Memory B cell (primary cell): ENCODE results near the gene ACAA1.

ENCODE experiments used
- ATAC-seq: fragments of 150-1000 bp; cut with Tn5 transposase; 2 replicates; pipeline ENCODE4 v1.10.0; 2021; ENCODE audit warnings: low read depth, mild to moderate bottlenecking, moderate library complexity
- DNase-seq, 2 donors: peaks; one replicate each; pipeline ENCODE4 v3.0.0; 2022; ENCODE audit warnings: low spot score in 2 of 2
- H3K27ac Mint-ChIP-seq: one replicate; pipeline ENCODE4 v1.8.0; 2022; ENCODE audit warnings: mild to moderate bottlenecking, moderate library complexity, mixed read lengths
- H3K27me3 Mint-ChIP-seq: one replicate; pipeline ENCODE4 v1.8.0; 2022; ENCODE audit warnings: mixed read lengths
- H3K36me3 Mint-ChIP-seq: one replicate; pipeline ENCODE4 v1.8.0; 2022; ENCODE audit warnings: mild to moderate bottlenecking, mixed read lengths
- H3K4me1 Mint-ChIP-seq: one replicate; pipeline ENCODE4 v1.8.0; 2022; ENCODE audit warnings: mixed read lengths
- H3K4me3 Mint-ChIP-seq: one replicate; pipeline ENCODE4 v1.8.0; 2022; ENCODE audit warnings: mild to moderate bottlenecking, moderate library complexity, mixed read lengths
- H3K9me3 Mint-ChIP-seq: one replicate; pipeline ENCODE4 v1.8.0; 2022; ENCODE audit warnings: mixed read lengths

Gene ACAA1, protein sequence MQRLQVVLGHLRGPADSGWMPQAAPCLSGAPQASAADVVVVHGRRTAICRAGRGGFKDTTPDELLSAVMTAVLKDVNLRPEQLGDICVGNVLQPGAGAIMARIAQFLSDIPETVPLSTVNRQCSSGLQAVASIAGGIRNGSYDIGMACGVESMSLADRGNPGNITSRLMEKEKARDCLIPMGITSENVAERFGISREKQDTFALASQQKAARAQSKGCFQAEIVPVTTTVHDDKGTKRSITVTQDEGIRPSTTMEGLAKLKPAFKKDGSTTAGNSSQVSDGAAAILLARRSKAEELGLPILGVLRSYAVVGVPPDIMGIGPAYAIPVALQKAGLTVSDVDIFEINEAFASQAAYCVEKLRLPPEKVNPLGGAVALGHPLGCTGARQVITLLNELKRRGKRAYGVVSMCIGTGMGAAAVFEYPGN

DNA sequence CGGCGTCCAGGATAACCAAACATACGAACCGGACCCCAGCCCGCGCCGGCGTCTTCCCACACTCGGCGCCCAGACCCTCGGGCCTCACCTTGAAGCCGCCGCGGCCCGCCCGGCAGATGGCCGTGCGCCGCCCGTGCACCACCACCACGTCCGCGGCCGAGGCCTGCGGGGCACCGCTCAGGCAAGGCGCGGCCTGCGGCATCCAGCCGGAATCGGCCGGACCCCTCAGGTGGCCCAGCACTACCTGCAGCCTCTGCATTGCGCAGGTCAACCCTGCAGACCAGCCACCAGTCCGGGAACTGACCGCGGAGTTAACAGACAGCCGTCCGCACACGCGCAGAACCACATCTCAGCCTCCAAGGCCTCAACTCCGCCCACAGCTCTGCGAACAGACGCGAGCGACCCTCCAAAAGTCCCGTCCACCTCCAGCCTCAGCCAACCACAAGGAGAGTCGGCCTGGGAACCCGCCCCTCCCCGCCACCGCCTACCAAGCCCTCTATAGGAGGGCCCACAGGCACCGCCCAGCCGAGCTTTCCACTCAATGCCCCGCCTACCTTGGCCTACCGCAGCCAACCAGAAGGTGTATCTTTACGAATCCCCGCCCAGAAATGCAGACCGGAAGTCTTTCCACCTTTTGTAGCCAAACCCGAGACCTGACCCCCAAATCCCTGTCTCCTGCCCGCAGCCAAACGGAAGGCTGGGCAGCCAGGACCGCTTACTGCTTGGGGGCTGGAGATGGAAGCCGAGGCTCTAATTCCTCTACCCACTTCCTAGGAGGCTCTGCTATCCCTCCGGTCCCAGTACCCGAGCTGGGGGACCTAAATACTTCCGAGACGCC is at the start of gene ACAA1:
Gene ACAA1, minus strand, starts transcription at position 351 of the 838 bp plus-strand sequence. Its CDS starts 92 bp downstream, at position 259.
- Mint-ChIP-seq H3K27me3 (no peaks in the 10 kb centered on the region), H3K36me3 (peaks cover 14% of the 10 kb centered on the region)

DNA sequence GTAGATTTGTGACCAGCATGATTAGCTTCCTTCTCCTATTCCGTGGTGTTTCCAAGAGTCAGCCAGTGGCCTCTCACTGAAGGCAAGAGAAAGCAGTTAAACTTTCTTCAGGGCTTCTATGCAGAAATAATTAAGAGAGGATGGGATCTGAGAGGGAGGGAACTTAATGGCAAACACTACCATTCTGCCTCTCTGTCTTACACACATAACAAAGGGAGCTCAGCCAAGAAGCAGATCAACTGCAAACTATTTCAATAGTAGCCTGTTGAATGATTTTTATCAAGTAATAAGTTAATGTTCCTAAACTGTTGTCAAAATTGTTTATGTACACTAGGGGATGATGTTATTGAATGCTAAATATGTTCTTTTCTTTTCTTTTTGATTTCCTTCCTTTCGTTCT is 40.3 kb upstream of the ACAA1 start:
- DNase-seq (no peak), ATAC-seq (no peak)
- Mint-ChIP-seq H3K27ac (peak overlapping the region; percentile 49), H3K4me3 (no peak overlapping the region), H3K36me3 (peaks cover 9% of the 10 kb centered on the region), H3K27me3 (no peaks in the 10 kb centered on the region), H3K9me3 (no peaks in the 10 kb centered on the region), H3K4me1 (peaks cover 33% of the 10 kb centered on the region)

More for the DNA sequence above, at the start of gene ACAA1:
- Mint-ChIP-seq H3K27ac (peak within 1 kb of the TSS; percentile 94), H3K9me3 (no peaks in the 10 kb centered on the region), H3K4me3 (peak within 1 kb of the TSS; percentile 92), H3K4me1 (peaks cover 52% of the 10 kb centered on the region)
- peak; percentile 85 to 95 for DNase-seq
- ATAC-seq = peak; percentile 86

DNA sequence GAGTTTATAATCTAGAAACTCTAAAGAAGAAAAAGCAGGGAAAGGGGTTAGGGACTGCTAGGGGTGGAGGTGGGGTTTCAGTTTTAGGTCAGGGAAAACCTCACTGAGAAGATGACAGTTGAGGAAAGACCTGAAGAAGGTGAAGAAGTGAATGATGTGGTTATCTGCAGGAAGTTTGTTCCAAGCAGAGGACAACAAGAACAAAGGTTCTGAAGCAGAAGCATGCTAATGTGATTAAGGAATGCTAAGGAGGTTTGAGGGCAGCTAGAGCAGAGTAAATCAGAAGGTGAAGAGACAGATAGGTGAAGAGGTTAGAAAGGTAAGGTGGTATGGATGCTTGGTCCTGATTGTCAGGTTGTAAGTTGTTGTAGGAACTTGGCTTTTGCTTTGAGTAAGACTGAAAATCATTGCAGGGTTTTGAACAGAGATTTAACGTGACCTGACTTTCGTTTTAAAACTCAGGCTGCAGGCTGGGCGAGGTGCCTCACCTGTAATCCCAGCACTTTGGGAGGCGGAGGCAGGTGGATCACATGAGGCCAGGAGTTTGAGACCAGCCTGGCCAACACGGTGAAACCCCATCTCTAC is 37.0 kb upstream of the ACAA1 start:
- Mint-ChIP-seq H3K4me3 (peak overlapping the region; percentile 25), H3K36me3 (peaks cover 6% of the 10 kb centered on the region), H3K4me1 (peaks cover 42% of the 10 kb centered on the region), H3K27me3 (no peaks in the 10 kb centered on the region), H3K27ac (no peak overlapping the region), H3K9me3 (no peaks in the 10 kb centered on the region)
- DNase-seq = no peak
- no peak for ATAC-seq

DNA sequence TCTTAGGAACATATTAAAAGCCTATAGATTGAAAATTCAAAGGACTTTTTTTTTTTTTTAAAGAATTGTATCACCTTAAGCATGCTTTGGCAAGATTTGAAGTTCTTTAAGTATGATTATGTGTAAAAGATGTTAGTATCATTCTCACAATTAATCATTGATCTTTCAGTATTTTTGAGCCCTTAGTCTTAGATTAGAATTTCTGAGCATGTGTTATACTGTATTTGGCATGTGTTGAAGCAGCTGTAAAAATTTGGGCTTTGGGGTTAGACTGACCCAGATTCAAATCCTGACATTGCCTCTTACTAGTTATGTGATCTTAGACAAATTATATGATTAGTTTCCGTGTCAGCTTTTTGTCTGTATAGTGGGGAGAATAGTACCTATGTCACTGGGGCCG is 34.7 kb upstream of the ACAA1 start:
- Mint-ChIP-seq H3K4me3 (no peak overlapping the region), H3K4me1 (peaks cover 50% of the 10 kb centered on the region), H3K36me3 (peaks cover 2% of the 10 kb centered on the region), H3K27ac (no peak overlapping the region), H3K27me3 (no peaks in the 10 kb centered on the region), H3K9me3 (no peaks in the 10 kb centered on the region)
- no peak for DNase-seq
- no peak for ATAC-seq

DNA sequence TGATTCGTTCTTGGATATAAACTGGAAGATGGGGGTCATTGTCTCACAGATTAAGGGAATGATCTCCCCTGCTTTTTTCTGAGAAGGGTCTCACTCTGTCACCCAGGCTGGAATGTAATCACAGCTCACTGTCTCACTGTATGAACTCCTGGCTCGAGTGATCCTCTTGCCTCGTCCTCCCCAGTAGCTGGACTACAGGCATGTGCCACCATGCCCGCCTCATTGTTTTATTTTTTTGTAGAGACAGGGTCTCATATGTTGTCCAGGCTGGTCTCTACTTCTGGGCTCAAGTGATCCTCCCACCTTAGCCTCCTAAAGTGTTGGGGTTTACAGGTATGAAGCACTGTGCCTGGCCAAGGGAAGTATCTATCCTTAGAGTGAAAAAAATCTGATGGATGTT is 33.8 kb upstream of the ACAA1 start:
- Mint-ChIP-seq H3K27ac (no peak overlapping the region), H3K9me3 (no peaks in the 10 kb centered on the region), H3K4me1 (peaks cover 55% of the 10 kb centered on the region), H3K36me3 (peaks cover 2% of the 10 kb centered on the region), H3K4me3 (no peak overlapping the region), H3K27me3 (no peaks in the 10 kb centered on the region)
- ATAC-seq (no peak), DNase-seq (no peak)

DNA sequence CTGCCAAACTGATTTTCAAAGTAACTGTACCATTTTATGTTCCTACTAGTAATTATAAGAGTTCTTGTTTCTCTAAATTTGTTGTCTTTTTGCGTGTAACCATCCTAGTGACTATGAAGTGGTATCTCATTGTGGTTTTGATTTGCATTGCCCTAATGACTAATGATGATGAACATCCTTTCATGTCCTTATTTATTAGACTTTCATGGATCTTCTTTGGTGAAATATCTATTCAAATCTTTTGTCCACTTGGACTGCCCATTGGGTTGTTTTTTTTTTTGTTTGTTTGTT is 32.0 kb upstream of the ACAA1 start:
- Mint-ChIP-seq H3K4me1 (peaks cover 49% of the 10 kb centered on the region), H3K4me3 (no peak overlapping the region), H3K27ac (peak overlapping the region; percentile 50), H3K9me3 (no peaks in the 10 kb centered on the region), H3K36me3 (no peaks in the 10 kb centered on the region), H3K27me3 (no peaks in the 10 kb centered on the region)
- ATAC-seq = no peak
- no peak for DNase-seq

DNA sequence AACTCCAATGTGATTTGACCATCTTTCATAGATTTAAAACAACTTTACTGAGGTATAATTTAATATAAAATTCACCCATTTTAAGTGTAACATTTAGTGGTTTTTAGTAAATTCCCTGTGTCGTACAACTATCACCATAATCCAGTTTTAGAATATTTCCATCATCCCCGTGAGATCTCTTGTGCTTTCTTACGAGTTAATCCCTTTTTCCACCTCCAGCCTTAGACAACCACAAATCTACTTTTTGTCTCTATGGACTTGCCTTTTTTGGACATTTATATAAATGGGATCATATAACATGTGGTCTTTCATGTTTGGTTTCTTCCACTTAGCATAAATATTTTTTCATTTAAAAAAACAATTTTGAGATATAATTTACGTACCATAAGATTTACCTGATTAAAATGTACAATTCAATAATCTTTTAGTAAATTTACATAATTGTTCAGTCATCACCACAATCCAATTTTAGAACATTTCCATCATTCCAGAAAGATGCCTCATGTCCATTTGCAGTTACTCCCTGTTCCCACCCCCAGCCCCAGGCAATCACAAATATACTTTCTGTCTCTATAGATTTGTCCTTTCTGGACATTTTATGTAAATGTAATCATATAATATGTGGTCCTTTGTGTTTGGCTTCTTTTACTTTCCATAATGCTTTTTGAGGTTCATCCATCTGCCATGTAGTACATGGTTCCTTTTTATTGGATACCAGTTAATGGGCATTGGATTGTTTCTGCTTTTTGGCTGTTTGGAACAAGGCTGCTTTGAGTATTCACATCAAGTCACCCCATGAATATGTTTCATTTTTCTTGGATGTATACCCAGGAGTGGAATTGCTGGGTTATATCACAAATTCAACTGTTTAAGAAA is 31.5 kb upstream of the ACAA1 start:
- Mint-ChIP-seq H3K4me3 (no peak overlapping the region), H3K9me3 (no peaks in the 10 kb centered on the region), H3K27ac (peak overlapping the region; percentile 50), H3K27me3 (no peaks in the 10 kb centered on the region), H3K36me3 (no peaks in the 10 kb centered on the region), H3K4me1 (peaks cover 45% of the 10 kb centered on the region)
- DNase-seq (no peak), ATAC-seq (no peak)

DNA sequence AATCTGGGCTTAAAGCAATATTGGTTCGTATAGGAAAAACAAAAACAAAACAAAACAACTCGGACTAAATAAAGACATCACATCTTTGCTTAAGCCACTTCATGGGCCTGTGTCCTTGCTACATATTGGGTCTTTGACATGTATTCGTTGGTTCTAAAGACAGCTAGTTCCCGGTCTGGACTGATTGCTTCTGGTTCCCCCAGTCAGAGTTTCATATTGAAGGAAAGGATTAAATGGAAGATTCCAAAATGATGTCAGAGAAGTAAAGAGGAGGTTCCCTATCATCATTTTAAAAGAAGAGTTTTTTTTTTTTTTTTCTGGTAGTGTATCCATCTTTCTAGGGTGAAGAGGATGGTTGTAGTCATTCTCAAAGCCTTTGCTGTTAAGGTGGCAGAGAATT is 30.7 kb upstream of the ACAA1 start:
- Mint-ChIP-seq H3K4me1 (peaks cover 40% of the 10 kb centered on the region), H3K36me3 (no peaks in the 10 kb centered on the region)

DNA sequence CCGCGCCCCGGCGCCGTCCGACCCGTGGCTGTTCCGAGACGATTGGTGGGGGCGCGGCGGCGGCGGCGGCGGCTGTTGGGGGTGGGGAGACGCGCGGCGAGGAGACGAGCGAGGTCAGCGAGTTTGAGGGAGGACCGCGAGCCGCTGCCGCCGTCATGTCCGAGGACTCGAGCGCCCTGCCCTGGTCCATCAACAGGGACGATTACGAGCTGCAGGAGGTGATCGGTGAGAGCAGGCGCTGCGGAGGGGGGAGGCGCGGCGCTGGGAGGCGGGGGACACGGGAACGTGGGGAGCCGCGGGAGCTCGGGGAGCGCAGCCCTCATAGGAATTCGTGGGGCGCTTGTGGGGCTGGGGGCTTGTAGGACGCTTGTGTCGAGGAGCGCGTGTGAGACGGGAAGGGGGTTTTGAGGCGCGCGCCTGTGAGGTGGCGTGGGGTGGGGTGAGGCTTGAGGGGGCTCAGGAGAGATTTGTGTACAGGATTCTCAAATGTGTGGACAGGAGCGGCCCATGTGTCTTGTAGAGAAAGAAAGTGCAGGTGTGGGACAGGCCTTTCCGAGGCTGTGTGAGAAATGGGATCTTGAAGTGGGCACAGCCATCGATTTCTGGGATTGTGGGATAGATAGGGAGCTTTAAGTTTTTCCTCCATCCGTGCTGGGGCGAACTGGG is 28.9 kb upstream of the ACAA1 start:
- no peak for DNase-seq
- peak; percentile 3 for ATAC-seq

More for the DNA sequence above, 30.7 kb upstream of the ACAA1 start:
- DNase-seq = no peak
- Mint-ChIP-seq H3K27ac (no peak overlapping the region), H3K4me3 (no peak overlapping the region), H3K9me3 (no peaks in the 10 kb centered on the region), H3K27me3 (no peaks in the 10 kb centered on the region)
- no peak for ATAC-seq

DNA sequence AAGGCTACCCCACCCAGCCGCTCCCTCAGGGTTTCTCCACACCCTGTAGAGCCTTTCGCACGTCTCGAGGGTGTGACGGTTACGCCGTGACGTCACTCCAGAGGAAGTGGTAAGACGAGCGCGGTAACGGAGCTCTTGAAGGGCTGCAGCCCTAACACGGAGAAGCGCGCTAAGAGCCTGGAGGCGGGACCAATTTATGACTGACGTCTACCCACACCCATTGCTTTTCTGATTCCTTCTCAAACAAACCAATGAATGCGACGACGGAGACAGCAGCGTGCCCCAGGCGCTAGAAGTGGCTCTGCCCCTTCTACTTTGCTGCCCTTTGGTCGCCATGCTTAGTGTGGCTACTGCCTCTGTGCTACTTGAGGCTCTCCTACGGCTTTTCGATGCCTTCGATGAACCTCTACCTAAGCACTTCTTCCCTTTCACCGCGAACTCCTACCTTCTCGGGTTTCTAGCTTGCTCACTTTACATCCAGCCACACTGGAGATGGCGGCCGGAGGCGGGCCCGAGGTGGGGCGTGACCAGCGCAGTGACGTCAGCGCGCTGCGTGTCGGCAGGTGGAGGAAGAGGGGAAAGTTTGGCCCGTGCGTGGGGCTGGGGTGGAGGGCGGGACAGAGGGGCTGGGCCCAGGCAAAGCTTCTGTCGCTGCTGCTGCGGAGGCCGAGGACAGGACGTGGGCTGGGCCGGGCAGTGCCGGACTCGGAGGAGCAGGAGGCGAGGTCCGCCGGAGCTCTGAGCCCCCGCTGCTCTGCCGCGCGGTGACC is 28.2 kb upstream of the ACAA1 start, which contains the start of gene OXSR1:
Gene OXSR1, plus strand, starts transcription at position 586 of the 770 bp plus-strand sequence. CDS start 340 bp downstream, outside the sequence.
- Mint-ChIP-seq H3K36me3 (no peaks in the 10 kb centered on the region), H3K4me1 (peaks cover 32% of the 10 kb centered on the region), H3K27ac (peak within 1 kb of the TSS; percentile 100), H3K27me3 (no peaks in the 10 kb centered on the region), H3K9me3 (no peaks in the 10 kb centered on the region), H3K4me3 (peak within 1 kb of the TSS; percentile 93)
- DNase-seq (peak; percentile 96 to 97), ATAC-seq (peak; percentile 82)

More for the DNA sequence above, 28.9 kb upstream of the ACAA1 start:
- no peaks in the 10 kb centered on the region for H3K9me3 Mint-ChIP-seq
- no peaks in the 10 kb centered on the region for H3K36me3 Mint-ChIP-seq
- peaks cover 36% of the 10 kb centered on the region for H3K4me1 Mint-ChIP-seq
- H3K27ac Mint-ChIP-seq = peak overlapping the region; percentile 100
- peak overlapping the region; percentile 93 for H3K4me3 Mint-ChIP-seq
- no peaks in the 10 kb centered on the region for H3K27me3 Mint-ChIP-seq

DNA sequence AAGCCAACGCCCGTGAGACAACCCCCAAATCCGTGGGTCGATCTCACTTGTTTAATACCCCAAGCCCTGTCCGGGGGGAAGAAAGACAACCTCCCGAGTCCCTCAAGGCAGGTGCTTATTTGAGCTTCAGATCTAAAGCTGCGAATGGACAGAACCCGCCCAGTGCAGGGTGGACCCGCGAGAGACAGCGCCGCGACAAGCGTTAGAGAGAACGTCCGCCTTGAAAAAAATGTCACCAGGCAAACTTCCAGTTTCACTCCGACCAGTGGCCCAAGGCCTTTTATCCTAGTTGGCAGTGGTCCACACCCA is 27.7 kb upstream of the ACAA1 start:
- Mint-ChIP-seq H3K4me3 (peak overlapping the region; percentile 93), H3K4me1 (peaks cover 31% of the 10 kb centered on the region), H3K9me3 (no peaks in the 10 kb centered on the region), H3K27me3 (no peaks in the 10 kb centered on the region), H3K36me3 (no peaks in the 10 kb centered on the region), H3K27ac (peak overlapping the region; percentile 100)
- DNase-seq (no peak), ATAC-seq (no peak)

DNA sequence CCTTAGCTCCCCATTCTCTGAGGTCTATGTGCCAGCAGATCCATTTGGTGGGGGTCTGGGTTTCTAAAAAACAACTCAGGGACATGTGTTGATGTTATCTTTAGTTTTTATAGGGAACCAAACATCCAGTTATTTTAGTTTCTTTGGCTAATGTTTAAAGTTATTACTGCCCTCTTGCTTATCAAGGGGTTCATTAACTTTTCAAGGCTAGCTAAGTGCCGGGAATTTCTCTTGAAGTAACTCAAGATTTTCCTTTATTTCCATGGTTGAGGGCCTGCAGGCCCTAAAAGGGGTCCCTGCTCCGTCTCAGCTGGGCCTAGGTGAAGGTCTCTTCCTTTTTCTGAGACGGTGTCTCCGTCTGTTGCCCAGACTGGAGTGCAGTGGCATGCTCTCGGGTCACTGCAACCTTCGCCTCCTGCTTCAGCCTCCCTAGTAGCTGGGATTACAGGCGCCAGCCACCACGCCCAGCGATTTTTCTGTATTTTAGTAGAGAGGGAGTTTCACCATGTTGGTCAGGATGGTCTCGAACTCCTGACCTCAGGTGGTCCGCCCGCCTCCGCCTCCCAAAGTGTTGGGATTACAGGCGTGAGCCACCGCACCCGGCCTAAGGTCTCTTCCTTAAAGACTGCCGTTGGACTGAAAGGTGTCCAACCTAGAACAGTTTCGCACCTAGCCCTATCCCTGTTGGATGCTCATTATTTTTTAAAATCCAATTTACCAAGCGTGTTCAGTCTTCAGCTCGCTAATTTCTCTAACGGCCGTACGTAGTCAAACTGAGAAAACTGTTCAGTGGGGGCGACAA is 27.1 kb upstream of the ACAA1 start:
- DNase-seq = no peak
- no peak for ATAC-seq
- H3K4me3 Mint-ChIP-seq = peak overlapping the region; percentile 93
- no peaks in the 10 kb centered on the region for H3K27me3 Mint-ChIP-seq
- H3K4me1 Mint-ChIP-seq = peaks cover 26% of the 10 kb centered on the region
- H3K9me3 Mint-ChIP-seq = no peaks in the 10 kb centered on the region
- H3K36me3 Mint-ChIP-seq = no peaks in the 10 kb centered on the region
- H3K27ac Mint-ChIP-seq = peak overlapping the region; percentile 100
